ENCODE results near the gene CSMD2. TPM values are rescaled to one million over a fixed set of nuclear protein-coding genes. Genes with fewer than 3 reads are reported as not detected.

CSMD2 gene
- total RNA-seq, 6 donors from 2014 or later, result 0.39 to 1.0 (median 0.52) TPM

GRCh38 chr1:34178072-34178471, 13.0 kb upstream of the CSMD2 start:
- WGBS, 2 donors, result 67 to 70% methylated on average over 2 of the region's 2 CpGs
- DNase-seq, result no peak
- peaks cover 0 to 13% (median 7%) of the 10 kb centered on the region in 4 donors for H3K27me3 ChIP-seq
- no peaks in the 10 kb centered on the region for H3K36me3 ChIP-seq
- H3K4me3 ChIP-seq, result no peak overlapping the region
- no peaks in the 10 kb centered on the region for H3K9me3 ChIP-seq
- peaks cover 0 to 6% (median 0%) of the 10 kb centered on the region in 4 donors for H3K4me1 ChIP-seq
- no peak for ATAC-seq (ENCODE audit: low FRiP score in 2 of 2)
- no peak overlapping the region for H3K27ac ChIP-seq
- TF ChIP-seq EP300 (IDR thresholded peaks at IDR 0.05), result no peak
- no peak for TF ChIP-seq CTCF (IDR thresholded peaks at IDR 0.05)

DNA sequence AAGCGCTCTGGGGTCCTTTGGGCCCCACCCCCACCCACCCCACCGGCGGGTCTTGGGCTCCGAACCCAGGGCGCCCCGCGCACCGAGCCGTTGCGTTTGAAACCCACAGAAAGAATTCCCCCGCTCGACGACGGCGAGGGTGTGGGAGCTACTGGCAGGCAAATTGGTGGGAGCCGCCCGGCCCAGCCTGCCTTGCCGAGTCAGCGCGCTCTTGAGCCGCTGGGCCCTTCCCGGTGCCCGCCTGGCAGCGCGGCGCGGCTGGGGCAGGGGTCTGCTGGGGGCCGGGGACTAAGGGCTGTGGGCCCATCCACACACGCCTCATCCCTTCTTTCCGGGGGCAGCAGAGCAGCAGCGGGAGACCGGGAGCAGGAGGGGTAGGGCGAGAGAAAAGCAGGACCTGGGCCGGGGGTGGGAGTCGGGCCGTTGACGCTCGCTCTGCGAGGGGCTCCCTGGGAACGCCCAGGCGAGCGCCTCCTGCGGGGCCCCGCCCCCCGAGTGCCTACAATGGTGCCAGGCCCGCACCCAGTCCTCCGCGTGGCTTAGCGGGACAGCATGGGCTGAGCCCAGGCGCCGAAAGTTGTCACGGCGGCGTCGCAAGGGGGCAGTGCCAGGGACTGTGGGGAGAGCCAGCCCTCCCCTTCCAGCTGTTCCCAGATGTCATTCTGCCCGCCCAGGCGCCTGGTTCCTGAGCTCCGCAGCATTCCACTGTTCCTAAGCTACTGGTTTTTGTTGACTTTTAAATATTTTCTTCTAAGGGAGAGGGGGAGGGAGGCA, 12.0 kb upstream of the CSMD2 start, which contains the start of gene C1orf94:
C1orf94 (plus strand) TSS at position 78 of the 774 bp plus-strand sequence. CDS start 883 bp downstream, outside the sequence.
- TF ChIP-seq EP300 (IDR thresholded peaks at IDR 0.05) (no peak), POLR2A (IDR thresholded peaks at IDR 0.05) (no peak), CTCF (IDR thresholded peaks at IDR 0.05) (no peak), POLR2AphosphoS5 (IDR thresholded peaks at IDR 0.05) (no peak)
- H3K27me3 ChIP-seq, result peaks cover 0 to 13% (median 7%) of the 10 kb centered on the region in 4 donors
- H3K27ac ChIP-seq, result no peak within 1 kb of the TSS
- ATAC-seq (ENCODE audit: low FRiP score in 2 of 2), result peak in 1 of 2 donors; percentile 23
- H3K9me3 ChIP-seq, result no peaks in the 10 kb centered on the region
- peak in 1 of 2 donors; percentile 80 for DNase-seq
- H3K4me1 ChIP-seq, result peaks cover 0 to 6% (median 0%) of the 10 kb centered on the region in 4 donors
- 2 to 7% methylated on average over 4 to 43 of the region's 58 CpGs for WGBS, 2 donors
- no peak within 1 kb of the TSS for H3K4me3 ChIP-seq
- H3K36me3 ChIP-seq, result no peaks in the 10 kb centered on the region

DNA sequence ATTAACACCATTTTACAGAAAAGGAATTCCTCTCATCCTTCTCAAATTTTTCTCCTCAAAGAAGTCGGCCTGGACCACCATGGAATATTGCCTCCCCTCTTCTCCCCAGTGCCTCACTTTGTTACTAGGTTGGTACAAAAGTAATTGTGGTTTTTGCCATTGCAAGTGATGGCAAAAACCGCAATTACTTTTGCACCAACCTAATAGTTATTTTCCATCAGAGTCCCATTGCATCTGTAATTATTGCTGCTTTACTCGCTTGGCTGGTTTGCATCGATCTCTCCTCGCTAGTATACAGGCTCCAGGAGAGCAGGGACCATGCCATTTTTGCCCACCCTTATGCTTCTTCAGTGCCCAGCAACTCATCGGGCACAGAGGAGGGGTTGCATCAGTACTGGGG, 10.7 kb upstream of the CSMD2 start:
- peaks cover 0 to 13% (median 7%) of the 10 kb centered on the region in 4 donors for H3K27me3 ChIP-seq
- DNase-seq (no peak), ATAC-seq (ENCODE audit: low FRiP score in 2 of 2) (no peak)

DNA sequence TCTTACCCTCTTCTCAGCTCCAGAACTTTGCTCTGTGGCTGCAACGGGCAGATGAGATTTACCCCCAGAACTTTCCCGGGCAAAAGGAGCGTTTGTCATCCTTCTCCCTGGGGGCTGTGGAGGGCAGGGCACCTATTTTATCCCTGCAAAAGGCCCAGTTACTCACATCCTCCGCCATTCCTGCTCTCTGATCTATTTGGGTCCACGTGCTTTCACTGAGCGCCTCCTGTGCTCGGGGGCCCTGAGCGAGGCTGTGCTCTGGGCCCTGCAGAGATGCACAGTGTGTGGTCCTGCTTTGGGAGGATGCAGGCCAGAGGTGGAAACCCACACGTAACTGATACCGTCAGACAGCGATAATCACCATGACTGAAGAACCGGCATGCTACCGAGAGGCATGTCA, 2.4 kb upstream of the CSMD2 start:
- peaks cover 0 to 49% (median 19%) of the 10 kb centered on the region in 4 donors for H3K27me3 ChIP-seq
- ATAC-seq (ENCODE audit: low FRiP score in 2 of 2), result no peak
- WGBS, 2 donors, result 25 to 28% methylated on average over 9 to 12 of the region's 13 CpGs

More for the DNA sequence above, 10.7 kb upstream of the CSMD2 start:
- Histone ChIP-seq H3K4me3 (no peak overlapping the region), H3K27ac (no peak overlapping the region), H3K4me1 (peaks cover 0 to 6% (median 0%) of the 10 kb centered on the region in 4 donors), H3K36me3 (no peaks in the 10 kb centered on the region), H3K9me3 (no peaks in the 10 kb centered on the region)
- 82 to 87% methylated on average over 6 of the region's 6 CpGs for WGBS, 2 donors
- TF ChIP-seq CTCF (IDR thresholded peaks at IDR 0.05), result no peak
- no peak for TF ChIP-seq POLR2A (IDR thresholded peaks at IDR 0.05)
- TF ChIP-seq EP300 (IDR thresholded peaks at IDR 0.05), result no peak
- no peak for TF ChIP-seq POLR2AphosphoS5 (IDR thresholded peaks at IDR 0.05)

More for the DNA sequence above, 2.4 kb upstream of the CSMD2 start:
- Histone ChIP-seq H3K27ac (no peak overlapping the region), H3K4me3 (no peak overlapping the region), H3K4me1 (peaks cover 20 to 42% (median 26%) of the 10 kb centered on the region in 4 donors), H3K36me3 (no peaks in the 10 kb centered on the region), H3K9me3 (no peaks in the 10 kb centered on the region)
- no peak for DNase-seq
- TF ChIP-seq POLR2A (IDR thresholded peaks at IDR 0.05), result no peak
- no peak for TF ChIP-seq POLR2AphosphoS5 (IDR thresholded peaks at IDR 0.05)
- no peak for TF ChIP-seq CTCF (IDR thresholded peaks at IDR 0.05)
- TF ChIP-seq EP300 (IDR thresholded peaks at IDR 0.05), result no peak

Data from upper lobe of left lung (tissue), 6 donors.